PC-9 (cell line): ENCODE measurements around the gene TNS1. TPM values are rescaled to one million over a fixed set of nuclear protein-coding genes. Genes with fewer than 3 reads are reported as not detected.

Source experiments
- BruUV-seq: library from RNA; stranded (reverse); fragments of 400-500 nt; replicated peaks from 2 replicates; lab custom pipeline; 2021; lab: Mats Ljungman, UMichigan
- CTCF ChIA-PET: fragments of 300-600 bp; sonication (Branson Sonifier 250); formaldehyde crosslinking; loops from one replicate; lab custom pipeline; 2022; ENCODE audit warnings: antibody characterized with exemption; lab: Charles Lee
- POLR2A ChIA-PET: fragments of 300-600 bp; sonication (Branson Sonifier 250); formaldehyde crosslinking; loops from one replicate; lab custom pipeline; 2022; ENCODE audit warnings: antibody characterized with exemption; ENCODE audit not compliant: unreplicated experiment; lab: Charles Lee
- DNase-seq, 2 experiments: peaks; one replicate each; pipeline versions ENCODE4 v3.0.0 to v3.0.0-alpha.2; 2015 to 2022; ENCODE audit warnings: mixed read lengths in 1 of 2
- H2AFZ ChIP-seq: fragments of 200-600 bp; sonication (generic); 2 replicates; pipeline ENCODE4 v1.8.1; 2017; ENCODE audit warnings: antibody characterized with exemption
- H3F3A ChIP-seq: fragments of 200-600 bp; sonication (generic); 2 replicates; pipeline ENCODE4 v1.8.1; 2017; ENCODE audit warnings: antibody characterized with exemption, mild to moderate bottlenecking, low read depth; ENCODE audit not compliant: insufficient read depth
- H3K27ac ChIP-seq: fragments of 200-600 bp; sonication (generic); 2 replicates; pipeline ENCODE4 v1.6.1; 2016; ENCODE audit warnings: mixed run types
- H3K27me3 ChIP-seq: fragments of 200-600 bp; sonication (generic); 2 replicates; pipeline ENCODE4 v1.6.1; 2016; ENCODE audit warnings: low read depth, mixed run types; ENCODE audit not compliant: insufficient read depth
- H3K36me3 ChIP-seq: fragments of 200-600 bp; sonication (generic); 2 replicates; pipeline ENCODE4 v1.6.1; 2016; ENCODE audit warnings: low read depth, mixed run types
- H3K4me1 ChIP-seq: fragments of 200-600 bp; sonication (generic); replicated peaks from 2 replicates; pipeline ENCODE4 v1.6.1; 2016; ENCODE audit warnings: mixed run types; ENCODE audit not compliant: insufficient read depth
- H3K4me2 ChIP-seq: fragments of 200-600 bp; sonication (generic); 2 replicates; pipeline ENCODE4 v1.6.1; 2017; ENCODE audit warnings: mixed run types
- H3K4me3 ChIP-seq: fragments of 200-600 bp; sonication (generic); 2 replicates; pipeline ENCODE4 v1.6.1; 2016; ENCODE audit warnings: mixed run types
- H3K79me2 ChIP-seq: fragments of 200-600 bp; sonication (generic); 2 replicates; pipeline ENCODE4 v1.6.1; 2017; ENCODE audit warnings: low read depth, mixed run types
- H3K9me2 ChIP-seq: fragments of 200-600 bp; sonication (generic); 2 replicates; pipeline ENCODE4 v1.8.1; 2017; ENCODE audit warnings: mild to moderate bottlenecking; ENCODE audit not compliant: insufficient read depth
- H3K9me3 ChIP-seq: fragments of 200-600 bp; sonication (generic); 2 replicates; pipeline ENCODE4 v1.8.1; 2016; ENCODE audit warnings: low read depth; ENCODE audit not compliant: insufficient read depth
- H4K20me1 ChIP-seq: fragments of 200-600 bp; sonication (generic); 2 replicates; pipeline ENCODE4 v1.8.1; 2017; ENCODE audit not compliant: insufficient read depth
- EZH2 ChIP-seq: fragments of 200-600 bp; sonication (generic); IDR thresholded peaks from 2 replicates; pipeline ENCODE4 v1.8.0; 2017; ENCODE audit warnings: antibody characterized with exemption, low read depth
- intact Hi-C: fragments of 100-400 bp; cut with micrococcal nuclease; formaldehyde crosslinking; loops from one replicate; pipeline ENCODE4 v1.10.0; 2022; ENCODE audit not compliant: unreplicated experiment
- total RNA-seq: library from RNA; stranded (reverse); gene quantifications from 2 replicates; pipeline ENCODE4 v1.2.3, GENCODE V29; 2021
- TF ChIP-seq, protein P1 (sequence below): fragments of 200-600 bp; sonication (generic); conservative IDR thresholded peaks from 2 replicates; pipeline ENCODE4 v1.6.1; 2017; ENCODE audit warnings: mixed run types, antibody characterized with exemption, mild to moderate bottlenecking, moderate library complexity

TNS1 gene
- total RNA-seq, 1 experiment from 2014 or later, result 5.5 TPM

DNA sequence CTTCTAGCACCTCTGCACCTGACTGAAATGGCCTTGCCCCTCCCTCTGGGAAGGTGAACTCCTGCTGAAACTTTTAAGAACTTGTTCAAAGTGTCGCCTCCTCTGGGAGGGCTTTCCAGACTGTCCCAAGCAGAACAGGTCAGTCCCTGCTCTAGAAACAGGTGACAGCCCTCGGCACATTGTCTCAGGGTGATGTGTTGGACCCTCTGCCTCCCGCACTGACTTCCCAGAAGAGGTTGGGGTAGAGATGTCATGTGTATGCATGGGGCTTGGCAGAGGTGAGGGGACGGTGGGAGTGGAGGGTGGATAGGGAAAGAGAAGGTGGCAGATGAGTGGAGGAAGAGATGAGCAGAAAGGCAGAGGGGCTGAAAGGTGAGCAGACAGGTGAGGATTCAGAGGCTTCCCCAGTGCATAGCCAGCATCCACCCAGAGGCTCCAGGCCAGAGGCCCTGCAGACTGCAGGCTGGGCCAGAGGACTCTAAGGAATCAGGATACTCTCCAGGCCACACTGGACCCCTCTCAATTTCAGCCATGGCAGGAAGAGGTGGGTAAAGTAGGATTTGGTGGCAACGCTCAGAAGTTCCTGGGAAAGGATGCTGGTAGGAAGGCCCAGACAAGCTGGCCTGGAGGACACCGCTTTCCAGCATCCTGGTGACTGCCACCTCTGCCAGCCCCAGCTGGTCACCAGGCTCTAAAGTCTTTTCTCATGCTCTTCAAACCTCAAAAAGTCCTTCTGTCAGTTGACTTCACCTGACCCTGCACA is 24.8 kb upstream of the TNS1 start:
- Histone ChIP-seq H2AFZ (no peak overlapping the region), H3K4me2 (no peak overlapping the region), H3K4me3 (no peak overlapping the region), H3K9me2 (no peaks in the 10 kb centered on the region), H3K79me2 (no peaks in the 10 kb centered on the region), H3K27ac (no peak overlapping the region), H3K4me1 (no peaks in the 10 kb centered on the region), H4K20me1 (no peaks in the 10 kb centered on the region), H3K36me3 (no peaks in the 10 kb centered on the region), H3K9me3 (no peaks in the 10 kb centered on the region), H3K27me3 (peaks cover 15% of the 10 kb centered on the region; the same call in 1 of the 2 replicates), H3F3A (no peaks in the 10 kb centered on the region)
- ChIA-PET POLR2A (no interaction called here), CTCF (interaction anchor here (0.5 kb wide), 1 partner anchor 12 kb away, joined by 5 read pairs; no protein-coding TSS in a partner anchor)
- intact Hi-C loops, result no loop called here
- TF ChIP-seq, protein P1, sequence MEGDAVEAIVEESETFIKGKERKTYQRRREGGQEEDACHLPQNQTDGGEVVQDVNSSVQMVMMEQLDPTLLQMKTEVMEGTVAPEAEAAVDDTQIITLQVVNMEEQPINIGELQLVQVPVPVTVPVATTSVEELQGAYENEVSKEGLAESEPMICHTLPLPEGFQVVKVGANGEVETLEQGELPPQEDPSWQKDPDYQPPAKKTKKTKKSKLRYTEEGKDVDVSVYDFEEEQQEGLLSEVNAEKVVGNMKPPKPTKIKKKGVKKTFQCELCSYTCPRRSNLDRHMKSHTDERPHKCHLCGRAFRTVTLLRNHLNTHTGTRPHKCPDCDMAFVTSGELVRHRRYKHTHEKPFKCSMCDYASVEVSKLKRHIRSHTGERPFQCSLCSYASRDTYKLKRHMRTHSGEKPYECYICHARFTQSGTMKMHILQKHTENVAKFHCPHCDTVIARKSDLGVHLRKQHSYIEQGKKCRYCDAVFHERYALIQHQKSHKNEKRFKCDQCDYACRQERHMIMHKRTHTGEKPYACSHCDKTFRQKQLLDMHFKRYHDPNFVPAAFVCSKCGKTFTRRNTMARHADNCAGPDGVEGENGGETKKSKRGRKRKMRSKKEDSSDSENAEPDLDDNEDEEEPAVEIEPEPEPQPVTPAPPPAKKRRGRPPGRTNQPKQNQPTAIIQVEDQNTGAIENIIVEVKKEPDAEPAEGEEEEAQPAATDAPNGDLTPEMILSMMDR, result no peak
- TF ChIP-seq EZH2, result no peak
- DNase-seq, result no peak
- BruUV-seq, result no TSS peak

DNA sequence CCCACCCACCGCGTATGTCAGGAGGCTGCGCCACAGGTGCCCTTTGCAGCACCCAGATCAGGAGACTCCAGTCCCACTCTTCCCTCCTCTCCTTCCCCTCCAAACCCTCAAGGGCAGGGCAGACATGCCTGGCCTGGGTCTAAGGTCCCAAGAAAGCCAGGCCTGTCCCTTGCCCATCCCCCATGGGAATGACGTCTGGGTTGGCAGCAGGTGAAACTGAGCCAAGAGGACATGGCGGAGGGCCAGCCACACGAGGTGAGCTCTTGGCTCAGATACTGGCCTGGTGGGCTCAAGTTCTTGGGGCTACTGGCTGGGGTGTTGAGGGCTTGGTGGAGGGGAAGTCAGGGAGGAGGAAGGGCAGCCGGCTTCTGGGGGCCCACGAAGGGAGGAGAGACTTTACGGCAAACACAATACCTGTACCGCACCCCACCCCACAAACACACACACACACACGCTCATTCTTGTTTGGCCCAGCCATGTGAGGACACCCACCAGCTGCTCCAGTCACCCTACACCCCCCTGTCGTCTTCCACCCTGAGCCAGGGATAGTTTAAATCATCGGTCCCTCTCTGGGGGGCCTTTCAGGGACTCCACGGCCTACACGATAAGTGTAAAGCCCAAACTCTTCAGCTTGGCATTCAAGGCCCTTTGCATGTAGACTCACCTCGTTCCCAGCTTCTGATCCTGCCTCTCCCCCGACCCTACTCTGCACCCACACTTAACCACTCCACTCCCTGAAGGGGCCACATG is 24.1 kb upstream of the TNS1 start:
- POLR2A ChIA-PET, result no interaction called here
- H3K9me2 ChIP-seq, result no peaks in the 10 kb centered on the region
- no peak overlapping the region for H2AFZ ChIP-seq
- no peaks in the 10 kb centered on the region for H3K79me2 ChIP-seq
- no peaks in the 10 kb centered on the region for H3K36me3 ChIP-seq
- no peaks in the 10 kb centered on the region for H4K20me1 ChIP-seq
- no peak for TF ChIP-seq EZH2
- TF ChIP-seq, protein P1, result no peak
- CTCF ChIA-PET, result no interaction called here
- H3K4me2 ChIP-seq, result no peak overlapping the region
- no peaks in the 10 kb centered on the region for H3F3A ChIP-seq
- no peak for DNase-seq
- peaks cover 15% of the 10 kb centered on the region; the same call in 1 of the 2 replicates for H3K27me3 ChIP-seq
- no peak overlapping the region for H3K4me3 ChIP-seq
- intact Hi-C loops, result no loop called here
- H3K9me3 ChIP-seq, result no peaks in the 10 kb centered on the region
- BruUV-seq, result no TSS peak
- H3K27ac ChIP-seq, result no peak overlapping the region
- no peaks in the 10 kb centered on the region for H3K4me1 ChIP-seq

DNA sequence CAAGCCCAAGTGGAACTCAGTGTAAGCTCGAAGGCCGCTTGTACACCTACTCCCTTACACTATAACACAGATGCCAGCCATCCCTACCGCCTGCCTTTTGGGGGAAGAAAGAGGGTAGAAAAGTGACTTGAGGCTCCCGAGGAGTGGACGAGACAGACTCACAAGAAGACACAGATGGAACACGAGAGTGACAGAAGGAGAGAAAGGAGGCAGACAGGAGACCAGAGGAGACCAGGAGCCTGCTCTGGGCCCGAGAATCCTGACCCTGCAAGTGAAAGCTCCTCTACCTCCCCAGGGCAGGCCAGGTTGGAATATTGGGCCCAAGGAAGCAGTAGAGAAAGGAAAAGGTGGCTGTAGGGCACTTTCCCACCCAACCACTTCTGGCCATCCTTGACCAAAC is 23.4 kb upstream of the TNS1 start:
- no peak for DNase-seq
- Histone ChIP-seq H3K27me3 (peaks cover 15% of the 10 kb centered on the region; the same call in 1 of the 2 replicates), H3K79me2 (no peaks in the 10 kb centered on the region), H3K36me3 (no peaks in the 10 kb centered on the region), H3K9me2 (no peaks in the 10 kb centered on the region), H3F3A (no peaks in the 10 kb centered on the region), H3K9me3 (no peaks in the 10 kb centered on the region), H4K20me1 (no peaks in the 10 kb centered on the region), H3K4me3 (no peak overlapping the region), H3K27ac (no peak overlapping the region), H3K4me2 (no peak overlapping the region), H3K4me1 (no peaks in the 10 kb centered on the region), H2AFZ (no peak overlapping the region)
- intact Hi-C loops, result no loop called here
- POLR2A ChIA-PET, result no interaction called here
- CTCF ChIA-PET, result no interaction called here
- no peak for TF ChIP-seq EZH2
- TF ChIP-seq, protein P1, result no peak
- BruUV-seq, result no TSS peak
